Smooth muscle cell (in vitro differentiated cells): ENCODE measurements around the gene LTB4R. TPM values are rescaled to one million over a fixed set of nuclear protein-coding genes. Genes with fewer than 3 reads are reported as not detected.

Source experiments
- DNase-seq: peaks from one replicate; lab custom pipeline; 2025; ENCODE audit not compliant: unreplicated experiment; lab: John Stamatoyannopoulos, UW
- H2AFZ ChIP-seq: fragments of 200-600 bp; sonication (generic); 2 replicates; pipeline ENCODE4 v1.6.0; 2016; ENCODE audit warnings: antibody characterized with exemption, low read depth, mild to moderate bottlenecking
- H3F3A ChIP-seq: fragments of 200-600 bp; sonication (generic); 2 replicates; pipeline ENCODE4 v1.6.0; 2017; ENCODE audit warnings: antibody characterized with exemption, low read depth
- H3K27ac ChIP-seq: fragments of 200-600 bp; sonication (generic); 2 replicates; pipeline ENCODE4 v1.5.1; 2016; ENCODE audit warnings: low read depth, mild to moderate bottlenecking
- H3K27me3 ChIP-seq: fragments of 200-600 bp; sonication (generic); 2 replicates; pipeline ENCODE4 v1.6.1; 2016; ENCODE audit warnings: low read depth, mild to moderate bottlenecking
- H3K36me3 ChIP-seq: fragments of 200-600 bp; sonication (generic); 2 replicates; pipeline ENCODE4 v1.5.1; 2016; ENCODE audit warnings: low read depth
- H3K4me1 ChIP-seq: fragments of 200-600 bp; sonication (generic); 2 replicates; pipeline ENCODE4 v1.5.1; 2016; ENCODE audit warnings: low read depth
- H3K4me2 ChIP-seq: fragments of 200-600 bp; sonication (generic); 2 replicates; pipeline ENCODE4 v1.6.0; 2016; ENCODE audit warnings: mild to moderate bottlenecking
- H3K4me3 ChIP-seq: fragments of 200-600 bp; sonication (generic); 2 replicates; pipeline ENCODE4 v1.5.1; 2016; ENCODE audit warnings: mild to moderate bottlenecking
- H3K79me2 ChIP-seq: fragments of 200-600 bp; sonication (generic); 2 replicates; pipeline ENCODE4 v1.6.0; 2016; ENCODE audit warnings: low read depth, mild to moderate bottlenecking
- H3K9ac ChIP-seq: fragments of 200-600 bp; sonication (generic); 2 replicates; pipeline ENCODE4 v1.6.0; 2016; ENCODE audit warnings: low read depth
- H3K9me3 ChIP-seq: fragments of 200-600 bp; sonication (generic); replicated peaks from 2 replicates; pipeline ENCODE4 v1.5.1; 2016; ENCODE audit warnings: low read depth
- H4K20me1 ChIP-seq: fragments of 200-600 bp; sonication (generic); 2 replicates; pipeline ENCODE4 v1.6.0; 2016; ENCODE audit warnings: low read depth
- WGBS: methylation state at CpG from one replicate; pipeline ENCODE4 v1.1.7; 2016; ENCODE audit warnings: low lambda C conversion rate; 5-methylcytosine and 5-hydroxymethylcytosine counted together
- polyA plus RNA-seq: library from polyadenylated mRNA; unstranded; fragments of >200 nt; fragmentation: Nextera tagmentation; extraction: Ambion mirVana; gene quantifications from 2 replicates; pipeline ENCODE4 v1.2.1, GENCODE V29; 2016
- total RNA-seq: library from RNA; depleted of rRNA; stranded (reverse); fragments of >200 nt; gene quantifications from 2 replicates; pipeline ENCODE4 v1.2.3, GENCODE V29; 2014
- TF ChIP-seq, protein P1 (sequence below): fragments of 200-600 bp; sonication (generic); IDR thresholded peaks from 2 replicates; pipeline ENCODE4 v1.5.1; 2017; ENCODE audit warnings: borderline replicate concordance, mild to moderate bottlenecking, antibody characterized with exemption; ENCODE audit not compliant: insufficient read depth, poor library complexity, severe bottlenecking

LTB4R gene
- total and polyA plus RNA-seq, 2 experiments from 2014 or later, result 1.6 to 2.7 TPM

DNA sequence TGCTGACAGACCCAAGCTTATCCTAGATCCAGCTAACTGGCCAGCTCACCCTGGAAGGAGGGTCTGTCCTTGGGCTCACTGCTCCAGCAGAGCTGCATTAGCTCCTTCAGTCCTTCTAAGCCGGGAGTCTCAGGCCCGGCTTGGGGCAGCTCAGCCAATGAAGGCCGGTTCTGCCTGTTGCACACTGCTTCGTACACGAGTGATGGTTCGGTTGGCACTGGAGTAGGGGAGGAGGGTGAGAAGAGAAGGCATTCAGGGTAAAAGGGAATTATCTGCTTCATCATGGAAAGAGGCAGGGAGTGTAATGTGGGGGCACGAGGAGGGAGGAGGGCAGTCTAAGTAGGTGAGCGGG is 26.5 kb downstream of the LTB4R start:
- Histone ChIP-seq H2AFZ (no peak overlapping the region), H3K9me3 (no peaks in the 10 kb centered on the region), H3K9ac (no peak overlapping the region), H3K27ac (no peak overlapping the region), H3K79me2 (no peaks in the 10 kb centered on the region), H3K36me3 (no peaks in the 10 kb centered on the region), H3F3A (no peaks in the 10 kb centered on the region), H3K4me2 (no peak overlapping the region), H4K20me1 (no peaks in the 10 kb centered on the region), H3K27me3 (peaks cover 97% of the 10 kb centered on the region), H3K4me1 (peaks cover 11% of the 10 kb centered on the region), H3K4me3 (no peak overlapping the region)
- 86% methylated on average over 8 of the region's 8 CpGs for WGBS
- no peak for DNase-seq
- TF ChIP-seq, protein P1, sequence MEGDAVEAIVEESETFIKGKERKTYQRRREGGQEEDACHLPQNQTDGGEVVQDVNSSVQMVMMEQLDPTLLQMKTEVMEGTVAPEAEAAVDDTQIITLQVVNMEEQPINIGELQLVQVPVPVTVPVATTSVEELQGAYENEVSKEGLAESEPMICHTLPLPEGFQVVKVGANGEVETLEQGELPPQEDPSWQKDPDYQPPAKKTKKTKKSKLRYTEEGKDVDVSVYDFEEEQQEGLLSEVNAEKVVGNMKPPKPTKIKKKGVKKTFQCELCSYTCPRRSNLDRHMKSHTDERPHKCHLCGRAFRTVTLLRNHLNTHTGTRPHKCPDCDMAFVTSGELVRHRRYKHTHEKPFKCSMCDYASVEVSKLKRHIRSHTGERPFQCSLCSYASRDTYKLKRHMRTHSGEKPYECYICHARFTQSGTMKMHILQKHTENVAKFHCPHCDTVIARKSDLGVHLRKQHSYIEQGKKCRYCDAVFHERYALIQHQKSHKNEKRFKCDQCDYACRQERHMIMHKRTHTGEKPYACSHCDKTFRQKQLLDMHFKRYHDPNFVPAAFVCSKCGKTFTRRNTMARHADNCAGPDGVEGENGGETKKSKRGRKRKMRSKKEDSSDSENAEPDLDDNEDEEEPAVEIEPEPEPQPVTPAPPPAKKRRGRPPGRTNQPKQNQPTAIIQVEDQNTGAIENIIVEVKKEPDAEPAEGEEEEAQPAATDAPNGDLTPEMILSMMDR, result no peak

DNA sequence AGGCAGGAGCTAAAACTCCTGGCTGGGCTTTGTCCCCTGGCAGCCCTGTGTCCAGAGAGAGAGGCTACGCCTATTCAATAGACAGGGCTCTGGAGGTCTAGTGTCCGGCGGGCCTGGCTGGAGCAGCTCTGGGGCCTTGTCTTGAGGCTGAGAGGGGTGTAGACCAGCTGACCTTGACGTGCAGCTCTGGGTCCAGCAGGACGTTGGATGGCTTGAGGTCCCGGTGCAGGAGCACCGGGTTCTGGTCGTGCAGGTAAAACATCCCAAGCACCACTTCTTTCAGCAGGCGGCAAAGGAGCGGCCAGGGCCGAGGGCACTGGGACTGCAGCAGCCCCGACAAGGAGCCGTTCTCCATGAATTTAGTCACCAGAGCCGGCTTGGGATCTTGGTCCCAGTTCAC is 27.5 kb downstream of the LTB4R start:
- H3K79me2 ChIP-seq, result no peaks in the 10 kb centered on the region
- H3K27ac ChIP-seq, result no peak overlapping the region
- H3K4me1 ChIP-seq, result peaks cover 11% of the 10 kb centered on the region
- no peak overlapping the region for H2AFZ ChIP-seq
- H3K9me3 ChIP-seq, result no peaks in the 10 kb centered on the region
- peaks cover 97% of the 10 kb centered on the region for H3K27me3 ChIP-seq
- H3K4me3 ChIP-seq, result no peak overlapping the region
- no peak for DNase-seq
- no peaks in the 10 kb centered on the region for H3K36me3 ChIP-seq
- no peak overlapping the region for H3K9ac ChIP-seq
- 78% methylated on average over 14 of the region's 14 CpGs for WGBS
- no peaks in the 10 kb centered on the region for H4K20me1 ChIP-seq
- TF ChIP-seq, protein P1, result no peak
- no peaks in the 10 kb centered on the region for H3F3A ChIP-seq
- peak overlapping the region; percentile 87 for H3K4me2 ChIP-seq

DNA sequence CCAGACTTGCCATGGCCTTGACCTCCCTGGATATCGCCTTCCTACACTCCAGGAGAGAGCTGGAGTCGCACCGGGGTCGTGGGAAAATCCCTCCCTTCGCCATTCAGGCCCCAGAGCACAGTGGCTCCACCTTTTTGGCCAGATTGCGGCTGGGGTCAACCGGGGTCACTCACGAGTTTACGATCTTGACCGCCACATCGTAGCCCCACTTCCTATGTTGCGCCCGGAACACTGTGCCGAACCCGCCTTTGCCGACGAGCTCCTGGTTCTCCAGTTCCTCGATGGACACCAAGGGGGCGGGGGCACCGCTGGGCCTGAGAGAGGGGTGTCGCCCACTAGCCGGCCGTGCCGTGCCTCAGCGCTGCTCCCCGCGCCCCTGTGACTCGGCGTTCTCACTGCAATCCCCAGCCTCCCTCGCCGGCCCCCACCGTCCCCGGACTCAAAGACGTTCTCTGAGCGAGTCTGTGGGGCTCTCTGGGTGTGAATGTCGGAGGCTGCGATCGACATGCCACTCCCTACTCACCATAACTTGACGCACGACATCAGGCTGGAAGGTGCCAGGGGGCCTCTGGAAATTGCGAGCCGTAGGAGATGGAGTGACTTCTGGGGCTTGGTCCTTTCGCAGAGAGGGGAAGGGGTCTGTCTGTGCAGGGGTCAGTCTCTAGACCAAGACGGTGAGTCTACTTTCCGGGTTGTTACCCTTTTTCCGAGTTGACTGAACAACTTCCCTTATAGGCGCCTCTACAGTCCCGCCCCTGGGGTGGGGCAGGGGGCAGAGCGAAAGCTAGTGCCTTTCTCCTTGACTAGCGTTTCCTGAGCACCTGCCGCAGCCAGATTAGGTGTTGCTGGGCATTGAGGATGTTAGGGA is 28.2 kb downstream of the LTB4R start, which contains the start of gene RIPK3:
Gene RIPK3, minus strand, starts transcription at position 708 of the 868 bp plus-strand sequence. Its CDS starts 165 bp downstream, at position 543.
- Histone ChIP-seq H3F3A (no peaks in the 10 kb centered on the region), H3K4me1 (peaks cover 7% of the 10 kb centered on the region), H3K36me3 (no peaks in the 10 kb centered on the region), H3K9me3 (no peaks in the 10 kb centered on the region), H3K4me2 (peak within 1 kb of the TSS; percentile 87), H3K27me3 (peaks cover 92% of the 10 kb centered on the region), H3K9ac (no peak within 1 kb of the TSS), H2AFZ (peak within 1 kb of the TSS; percentile 86), H3K79me2 (no peaks in the 10 kb centered on the region), H3K4me3 (peak within 1 kb of the TSS; percentile 57), H3K27ac (no peak within 1 kb of the TSS), H4K20me1 (no peaks in the 10 kb centered on the region)
- WGBS, result 12% methylated on average over 48 of the region's 51 CpGs
- TF ChIP-seq, protein P1, result no peak
- DNase-seq, result no peak

DNA sequence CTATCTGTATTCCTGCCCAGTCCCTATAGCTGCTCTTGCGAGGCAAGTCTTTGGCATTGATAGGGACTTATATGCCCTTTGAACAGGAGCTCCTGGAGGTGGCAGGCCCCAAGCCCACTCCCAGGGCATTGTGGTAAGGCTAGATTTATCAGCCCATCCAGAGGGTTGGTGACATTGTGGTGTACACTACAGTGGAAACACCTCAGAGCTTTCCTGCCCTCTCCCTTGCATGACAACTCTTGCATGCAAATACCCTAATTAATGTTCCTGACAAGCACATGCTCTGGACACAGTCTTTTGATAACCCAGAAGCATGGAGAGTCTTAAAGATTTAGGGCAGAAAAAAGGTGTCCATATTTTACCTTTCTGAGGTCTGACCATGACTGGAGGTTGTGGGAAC is 29.3 kb downstream of the LTB4R start:
- DNase-seq, result no peak
- Histone ChIP-seq H3K4me1 (peaks cover 4% of the 10 kb centered on the region), H2AFZ (no peak overlapping the region), H4K20me1 (no peaks in the 10 kb centered on the region), H3F3A (no peaks in the 10 kb centered on the region), H3K9ac (no peak overlapping the region), H3K27me3 (peaks cover 92% of the 10 kb centered on the region), H3K27ac (no peak overlapping the region), H3K9me3 (no peaks in the 10 kb centered on the region), H3K36me3 (no peaks in the 10 kb centered on the region), H3K4me2 (no peak overlapping the region), H3K79me2 (no peaks in the 10 kb centered on the region), H3K4me3 (no peak overlapping the region)
- TF ChIP-seq, protein P1, result no peak
- WGBS, result 87% methylated on average over 1 of the region's 1 CpG
